Gastrocnemius medialis (tissue), 4 donors: Measurements from ENCODE around the gene CIBAR2. TPM values are rescaled to one million over a fixed set of nuclear protein-coding genes. Genes with fewer than 3 reads are reported as not detected.
"Not testable (repeated sequence)": the region's sequence is repeated elsewhere in the genome, so short reads cannot be mapped to it uniquely, and the experiment has no call there.

ENCODE experiments used
- ATAC-seq, 2 donors: fragments of 150-250 bp; one replicate each; pipeline ENCODE4 v1.9.1; 2016
- DNase-seq, 2 donors: peaks; one replicate each; pipeline ENCODE4 v3.0.0-alpha.2; 2019
- H3K27ac ChIP-seq, 4 donors: fragments of 200-600 bp; sonication (generic); 1 replicate in 1 of 4; 2 replicates in 3 of 4; pipeline ENCODE4 v1.5.1; 2016 to 2018; ENCODE audit warnings: mild to moderate bottlenecking in 2 of 4, moderate library complexity in 1 of 4
- H3K27me3 ChIP-seq, 3 donors: fragments of 200-600 bp; sonication (generic) in 2 of 3; 1 replicate in 1 of 3; 2 replicates in 2 of 3; pipeline versions ENCODE4 v1.5.1 to v1.6.0; 2016 to 2019; ENCODE audit warnings: mild to moderate bottlenecking in 1 of 3, moderate library complexity in 1 of 3
- H3K36me3 ChIP-seq, 2 donors: fragments of 200-600 bp; sonication (generic) in 1 of 2; one replicate each; pipeline ENCODE4 v1.5.1; 2017 to 2018
- H3K4me1 ChIP-seq, 2 donors: fragments of 200-600 bp; sonication (generic) in 1 of 2; one replicate each; pipeline ENCODE4 v1.5.1; 2016 to 2017; ENCODE audit warnings: mild to moderate bottlenecking in 2 of 2
- H3K4me3 ChIP-seq, 4 donors: fragments of 200-600 bp; sonication (generic) in 3 of 4; 1 replicate in 1 of 4; 2 replicates in 3 of 4; pipeline ENCODE4 v1.5.1; 2016 to 2019; ENCODE audit warnings: mild to moderate bottlenecking in 2 of 4
- H3K9me3 ChIP-seq, 3 donors: fragments of 200-600 bp; sonication (generic) in 2 of 3; 1 replicate in 1 of 3; 2 replicates in 2 of 3; pipeline ENCODE4 v1.5.1; 2016 to 2019
- CTCF ChIP-seq, 5 experiments: fragments of 450-650 bp in 3 of 5; fragments of 200-600 bp in 2 of 5; sonication (generic) in 2 of 5; IDR thresholded peaks in 4 of 5; conservative IDR thresholded peaks in 1 of 5; 1 replicate in 4 of 5; 2 replicates in 1 of 5; pipeline ENCODE4 v1.5.1; 2016 to 2019; ENCODE audit warnings: antibody characterized with exemption in 5 of 5, mild to moderate bottlenecking in 3 of 5, moderate library complexity in 3 of 5
- POLR2A ChIP-seq, 2 donors: fragments of 450-650 bp; IDR thresholded peaks; one replicate each; pipeline ENCODE4 v1.6.1; 2017; ENCODE audit warnings: antibody characterized with exemption in 2 of 2, mild to moderate bottlenecking in 2 of 2, moderate library complexity in 2 of 2
- in situ Hi-C, 4 donors: fragments of 200-750 bp; cut with MboI; loops; one replicate each; pipeline versions ENCODE4 v1.15.0 to v1.8.0; 2017; ENCODE audit warnings: low sequenced_read_pairs in 4 of 4
- intact Hi-C: fragments of 100-400 bp; cut with DNase I; formaldehyde crosslinking; loops from one replicate; pipeline ENCODE4 v1.15.1; 2023; ENCODE audit warnings: low total_unique reads
- total RNA-seq, 4 donors: library from RNA; depleted of rRNA; stranded (reverse); fragments of >200 nt; gene quantifications; one replicate each; pipeline versions ENCODE4 v1.1.0 to v1.2.3, GENCODE V29; 2016

Gene CIBAR2
- total RNA-seq, 4 donors from 2014 or later = not detected

- H3K4me1 ChIP-seq = peaks cover 12 to 13% of the 10 kb centered on the region in 2 donors
Observed at GRCh38 chr16:85055493-85056210, 56.6 kb downstream of the CIBAR2 start.

GRCh38 chr16:85054948-85055492 is 57.3 kb downstream of the CIBAR2 start:
- H3K4me3 ChIP-seq = peak overlapping the region; percentile 1 to 13 (median 8)

More at GRCh38 chr16:85055493-85056210, 56.6 kb downstream of the CIBAR2 start:
- ATAC-seq = peak; percentile 65 to 71
- peak; percentile 42 to 45 for DNase-seq
- Histone ChIP-seq H3K4me3 (peak overlapping the region; percentile 7 to 13 (median 10)), H3K27me3 (no peaks in the 10 kb centered on the region), H3K9me3 (no peaks in the 10 kb centered on the region), H3K36me3 (no peaks in the 10 kb centered on the region), H3K27ac (peak overlapping the region; percentile 31 to 68 (median 40))
- intact Hi-C loops = no loop called here
- TF ChIP-seq CTCF (IDR thresholded peaks at IDR 0.05 in 4 of 5, conservative IDR thresholded peaks at IDR 0.05 in 1 of 5) = no peak
- TF ChIP-seq POLR2A (IDR thresholded peaks at IDR 0.05) = no peak
- in situ Hi-C loops = no loop called here

DNA sequence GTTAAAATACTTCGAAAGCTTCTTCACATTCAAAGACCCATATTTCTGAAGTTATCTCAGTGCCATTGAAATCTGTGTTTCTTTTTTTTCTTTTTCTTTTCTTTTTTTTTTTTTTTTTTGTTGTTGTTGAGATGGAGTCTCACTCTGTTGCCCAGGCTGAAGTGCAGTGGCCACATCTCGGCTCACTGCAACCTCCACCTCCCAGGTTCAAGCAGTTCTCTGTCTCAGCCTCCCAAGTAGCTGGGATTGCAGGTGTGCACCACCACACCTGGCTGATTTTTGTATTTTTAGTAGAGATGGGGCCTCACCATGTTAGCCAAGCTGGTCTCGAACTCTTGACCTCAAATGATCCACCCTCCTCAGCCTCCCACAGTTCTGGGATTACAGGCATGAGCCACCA is 58.0 kb downstream of the CIBAR2 start:
- H3K4me1 ChIP-seq = peaks cover 12 to 13% of the 10 kb centered on the region in 2 donors
- H3K27ac ChIP-seq, in situ Hi-C loops: not testable (repeated sequence)

More at GRCh38 chr16:85054948-85055492, 57.3 kb downstream of the CIBAR2 start:
- in situ Hi-C loops = no loop called here
- H3K27ac ChIP-seq = peak overlapping the region; percentile 31 to 68 (median 40)
- DNase-seq (no peak), ATAC-seq (no peak)
- no peaks in the 10 kb centered on the region for H3K27me3 ChIP-seq
- no peaks in the 10 kb centered on the region for H3K36me3 ChIP-seq
- H3K4me1 ChIP-seq = peaks cover 12 to 13% of the 10 kb centered on the region in 2 donors
- TF ChIP-seq CTCF (IDR thresholded peaks at IDR 0.05 in 4 of 5, conservative IDR thresholded peaks at IDR 0.05 in 1 of 5) (no peak), POLR2A (IDR thresholded peaks at IDR 0.05) (no peak)
- no peaks in the 10 kb centered on the region for H3K9me3 ChIP-seq
- intact Hi-C loops = no loop called here

DNA sequence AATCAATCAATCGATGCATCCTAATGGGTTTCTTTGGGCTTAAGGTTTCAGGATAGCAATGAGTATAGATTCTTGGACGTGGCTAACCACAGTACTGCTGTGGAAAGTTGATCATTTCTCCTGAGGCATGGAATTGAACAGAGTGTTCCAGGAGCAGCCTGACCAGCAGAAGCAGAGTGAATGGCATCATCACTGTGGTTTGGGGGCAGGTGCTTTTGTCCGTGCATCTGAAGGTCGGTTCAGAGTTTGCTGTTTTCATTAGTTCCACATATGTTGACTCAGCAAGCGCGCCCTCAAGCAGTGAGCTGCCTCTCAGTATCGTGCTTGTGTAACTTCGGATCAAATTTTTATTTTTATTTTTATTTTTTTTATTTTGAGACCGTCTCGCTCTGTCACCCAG is 59.7 kb downstream of the CIBAR2 start:
- intact Hi-C loops (no loop called here), in situ Hi-C loops (no loop called here)
- H3K27me3 ChIP-seq = no peaks in the 10 kb centered on the region
- no peaks in the 10 kb centered on the region for H3K36me3 ChIP-seq
- no peak for ATAC-seq
- TF ChIP-seq CTCF (IDR thresholded peaks at IDR 0.05 in 4 of 5, conservative IDR thresholded peaks at IDR 0.05 in 1 of 5) = no peak
- TF ChIP-seq POLR2A (IDR thresholded peaks at IDR 0.05) = no peak
- no peak overlapping the region for H3K27ac ChIP-seq
- no peak overlapping the region for H3K4me3 ChIP-seq
- DNase-seq = no peak
- H3K4me1 ChIP-seq = peaks cover 12 to 20% of the 10 kb centered on the region in 2 donors
- H3K9me3 ChIP-seq = no peaks in the 10 kb centered on the region

More for the DNA sequence above, 58.0 kb downstream of the CIBAR2 start:
- H3K9me3 ChIP-seq, ATAC-seq, H3K27me3 ChIP-seq, H3K36me3 ChIP-seq, intact Hi-C loops, H3K4me3 ChIP-seq, DNase-seq: not testable (repeated sequence)

GRCh38 chr16:85051683-85052082 is 60.6 kb downstream of the CIBAR2 start:
- intact Hi-C loops = no loop called here
- H3K4me1 ChIP-seq = peaks cover 12 to 20% of the 10 kb centered on the region in 2 donors

More at GRCh38 chr16:85051683-85052082, 60.6 kb downstream of the CIBAR2 start:
- H3K27ac ChIP-seq = no peak overlapping the region
- no peak overlapping the region for H3K4me3 ChIP-seq
- in situ Hi-C loops = no loop called here
- DNase-seq (no peak), ATAC-seq (no peak)
- TF ChIP-seq POLR2A (IDR thresholded peaks at IDR 0.05) (no peak), CTCF (IDR thresholded peaks at IDR 0.05 in 4 of 5, conservative IDR thresholded peaks at IDR 0.05 in 1 of 5) (no peak)
- no peaks in the 10 kb centered on the region for H3K36me3 ChIP-seq
- H3K27me3 ChIP-seq = no peaks in the 10 kb centered on the region
- H3K9me3 ChIP-seq = no peaks in the 10 kb centered on the region
